SK-N-SH (cell line): Measurements from ENCODE around the gene MVB12A. TPM values are rescaled to one million over a fixed set of nuclear protein-coding genes. Genes with fewer than 3 reads are reported as not detected.

ENCODE experiments used
- CTCF ChIA-PET: fragments of 300-600, 350-600 bp; formaldehyde crosslinking; extraction: SDS; loops from one replicate; lab custom pipeline; 2021; lab: Yijun Ruan, JAX
- POLR2A ChIA-PET: fragments of 350-600 bp; sonication (Branson Sonifier 250); formaldehyde crosslinking; extraction: SDS; loops from one replicate; lab custom pipeline; 2020; ENCODE audit warnings: antibody characterized with exemption, inconsistent platforms; lab: Yijun Ruan, JAX
- DNase-seq: peaks from one replicate; pipeline ENCODE4 v3.0.0; 2012
- H2AFZ ChIP-seq: fragments of 200-600 bp; sonication (generic); 2 replicates; pipeline ENCODE4 v1.8.1; 2016; ENCODE audit warnings: antibody characterized with exemption, mild to moderate bottlenecking, low read depth
- H3F3A ChIP-seq: fragments of 200-600 bp; sonication (generic); replicated peaks from 2 replicates; pipeline ENCODE3; 2016; ENCODE audit warnings: antibody characterized with exemption, mild to moderate bottlenecking; ENCODE audit not compliant: insufficient read depth
- H3K27ac ChIP-seq, 2 experiments: fragments of 200-500 bp in 1 of 2; fragments of 200-600 bp in 1 of 2; sonication (Bioruptor generic) in 1 of 2; sonication (generic), shearing (Covaris generic) in 1 of 2; 2 replicates each; pipeline versions ENCODE4 v1.5.1 to v1.6.1; 2014 to 2016; ENCODE audit warnings: low read depth in 2 of 2, inconsistent platforms in 1 of 2, low read length in 1 of 2, mild to moderate bottlenecking in 1 of 2, mixed read lengths in 1 of 2
- H3K27me3 ChIP-seq: fragments of 200-600 bp; sonication (generic), shearing (Covaris generic); 2 replicates; pipeline ENCODE4 v1.6.1; 2016; ENCODE audit warnings: mixed run types; ENCODE audit not compliant: insufficient read depth
- H3K36me3 ChIP-seq, 2 experiments: fragments of 200-500 bp in 1 of 2; fragments of 200-600 bp in 1 of 2; sonication (Bioruptor generic) in 1 of 2; sonication (generic) in 1 of 2; replicated peaks in 1 of 2; 2 replicates each; pipeline versions ENCODE3 to v1.5.1; 2014 to 2016; ENCODE audit warnings: low read length in 1 of 2, mild to moderate bottlenecking in 1 of 2; ENCODE audit not compliant: insufficient read depth in 2 of 2, control insufficient read depth in 1 of 2
- H3K4me1 ChIP-seq, 2 experiments: fragments of 200-500 bp in 1 of 2; fragments of 200-600 bp in 1 of 2; sonication (Bioruptor generic) in 1 of 2; sonication (generic), shearing (Covaris generic) in 1 of 2; 2 replicates each; pipeline versions ENCODE4 v1.5.1 to v1.6.1; 2014 to 2016; ENCODE audit warnings: low read depth in 1 of 2, low read length in 1 of 2, mixed run types in 1 of 2; ENCODE audit not compliant: insufficient read depth in 2 of 2, control insufficient read depth in 1 of 2
- H3K4me2 ChIP-seq: fragments of 200-600 bp; sonication (generic), shearing (Covaris generic); 2 replicates; pipeline ENCODE4 v1.6.1; 2017; ENCODE audit warnings: mixed run types
- H3K4me3 ChIP-seq, 2 experiments: fragments of 200-500 bp in 1 of 2; fragments of 200-600 bp in 1 of 2; sonication (Bioruptor generic) in 1 of 2; sonication (generic), shearing (Covaris generic) in 1 of 2; 2 replicates each; pipeline versions ENCODE4 v1.5.1 to v1.8.1; 2014 to 2016; ENCODE audit warnings: low read depth in 2 of 2, inconsistent platforms in 1 of 2, low read length in 1 of 2, mild to moderate bottlenecking in 1 of 2, mixed read lengths in 1 of 2, moderate library complexity in 1 of 2
- H3K79me2 ChIP-seq: fragments of 200-600 bp; sonication (generic); 2 replicates; pipeline ENCODE4 v1.8.1; 2017; ENCODE audit warnings: mild to moderate bottlenecking; ENCODE audit not compliant: insufficient read depth
- H3K9ac ChIP-seq: fragments of 200-600 bp; sonication (generic); 2 replicates; pipeline ENCODE4 v1.6.1; 2017; ENCODE audit warnings: mixed run types
- H3K9me2 ChIP-seq: fragments of 200-600 bp; sonication (generic); 2 replicates; pipeline ENCODE4 v1.6.1; 2017; ENCODE audit warnings: mixed run types
- H3K9me3 ChIP-seq: fragments of 200-600 bp; sonication (generic); 2 replicates; pipeline ENCODE4 v1.6.1; 2017; ENCODE audit warnings: mixed run types, mild to moderate bottlenecking, moderate library complexity
- H4K20me1 ChIP-seq: fragments of 200-600 bp; sonication (generic); 2 replicates; pipeline ENCODE4 v1.6.1; 2017; ENCODE audit warnings: mild to moderate bottlenecking, mixed run types; ENCODE audit not compliant: insufficient read depth
- EP300 ChIP-seq, 2 experiments: IDR thresholded peaks; 2 replicates each; pipeline versions ENCODE4 v1.4.0 to v1.6.1; 2012; ENCODE audit warnings: borderline replicate concordance in 1 of 2, low read depth in 1 of 2, low read length in 1 of 2
- EZH2phosphoT487 ChIP-seq: fragments of 200-600 bp; sonication (generic); IDR thresholded peaks from 2 replicates; pipeline ENCODE4 v1.6.1; 2017; ENCODE audit warnings: low read depth, mixed run types, mild to moderate bottlenecking, antibody characterized with exemption, moderate library complexity, borderline replicate concordance
- FOSL2 ChIP-seq: IDR thresholded peaks from 2 replicates; pipeline ENCODE4 v1.4.0; 2012; ENCODE audit warnings: low read depth, mild to moderate bottlenecking, moderate library complexity, borderline replicate concordance
- JUND ChIP-seq: IDR thresholded peaks from 2 replicates; pipeline ENCODE4 v1.4.0; 2012
- MEF2A ChIP-seq: IDR thresholded peaks from 2 replicates; pipeline ENCODE4 v1.4.0; 2012; ENCODE audit warnings: low read depth, borderline replicate concordance
- POLR2AphosphoS5 ChIP-seq: IDR thresholded peaks from 2 replicates; pipeline ENCODE4 v1.6.1; 2012; ENCODE audit warnings: low read depth, low read length
- RAD21 ChIP-seq: IDR thresholded peaks from 2 replicates; pipeline ENCODE4 v1.6.1; 2012; ENCODE audit warnings: mild to moderate bottlenecking, low read length
- RCOR1 ChIP-seq: fragments of 150-350 bp; IDR thresholded peaks from 2 replicates; pipeline ENCODE4 v1.6.1; 2017; ENCODE audit warnings: antibody characterized with exemption, low read length
- SIN3A ChIP-seq: IDR thresholded peaks from 2 replicates; pipeline ENCODE4 v1.6.1; 2012; ENCODE audit warnings: low read depth, mild to moderate bottlenecking, low read length, moderate library complexity, borderline replicate concordance
- SMC3 ChIP-seq: IDR thresholded peaks from 2 replicates; pipeline ENCODE4 v1.6.1; 2012; ENCODE audit warnings: low read depth, low read length, improper control_type of control experiment
- TAF1 ChIP-seq: IDR thresholded peaks from 2 replicates; pipeline ENCODE4 v1.6.1; 2012; ENCODE audit warnings: low read depth, mild to moderate bottlenecking, low read length, moderate library complexity, borderline replicate concordance
- TCF12 ChIP-seq: IDR thresholded peaks from 2 replicates; pipeline ENCODE4 v1.4.0; 2012
- WGBS: methylation state at CpG from one replicate; pipeline ENCODE4 v1.1.6; 2017; ENCODE audit warnings: low lambda C conversion rate; 5-methylcytosine and 5-hydroxymethylcytosine counted together
- polyA plus RNA-seq, 3 experiments: library from polyadenylated mRNA; depleted of rRNA; stranded (reverse); fragments of >200 nt; gene quantifications; 2 replicates each; pipeline ENCODE4 v1.2.3, GENCODE V29; 2012
- TF ChIP-seq, protein P1 (sequence below): fragments of 200-600 bp; sonication (generic); IDR thresholded peaks from 2 replicates; pipeline ENCODE4 v1.6.1; 2017; ENCODE audit warnings: antibody characterized with exemption, mild to moderate bottlenecking, moderate library complexity
- TF ChIP-seq, protein P2 (sequence below): IDR thresholded peaks from 2 replicates; pipeline ENCODE4 v1.6.1; 2012; ENCODE audit warnings: mild to moderate bottlenecking, low read depth, low read length, moderate library complexity

MVB12A gene
- polyA plus RNA-seq, 1 of the 3 experiments (the other 2 are of a cell fraction) = 63.9 TPM

DNA sequence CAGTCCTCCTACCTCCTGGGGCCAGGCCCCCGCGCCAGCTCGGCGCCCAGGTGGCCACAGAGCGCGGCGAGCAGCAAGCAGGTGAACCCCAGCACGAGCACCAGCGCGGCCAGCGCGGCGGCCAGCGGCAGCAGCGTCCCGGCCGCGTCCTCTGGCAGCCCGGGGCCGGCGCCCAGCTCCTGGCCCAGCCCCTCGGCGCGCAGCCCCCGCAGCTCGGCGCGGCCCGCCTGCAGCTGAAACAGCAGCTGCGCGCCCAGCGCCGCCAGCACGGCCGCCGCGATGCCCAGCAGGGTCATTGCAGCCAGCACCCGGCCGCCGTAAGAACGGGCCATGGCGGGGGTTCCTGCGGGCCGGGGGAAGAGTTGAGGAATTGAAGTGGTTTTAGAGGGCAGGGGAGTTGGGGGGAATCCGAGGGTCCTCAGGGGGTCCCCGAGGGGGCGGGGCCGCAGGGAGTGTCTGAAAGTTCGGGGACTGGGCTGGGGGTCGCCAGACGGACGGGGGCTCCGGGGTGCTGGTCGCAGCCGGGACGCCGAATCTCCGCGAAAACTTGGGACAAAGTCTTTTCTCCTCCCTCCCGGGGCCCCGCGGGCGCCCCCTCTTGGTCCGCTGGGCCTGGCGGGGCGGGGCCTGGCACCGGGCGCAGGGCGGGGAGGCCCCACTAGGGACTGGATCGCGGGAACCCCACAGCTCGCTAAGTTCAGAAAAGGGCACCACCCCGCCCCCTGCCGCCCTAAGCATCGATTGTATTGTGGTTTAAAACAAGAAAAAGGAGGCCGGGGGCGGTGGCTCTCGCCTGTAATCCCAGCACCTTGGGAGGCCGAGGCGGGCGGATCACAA is 28.5 kb downstream of the MVB12A start, which contains the start of gene TMEM221:
Gene TMEM221 (minus strand): TSS at position 538 of the 837 bp plus-strand sequence. CDS start 206 bp downstream, at position 332.
- peak within 1 kb of the TSS; percentile 72; the same call in 1 of the 2 replicates for H2AFZ ChIP-seq
- H3F3A ChIP-seq = no peaks in the 10 kb centered on the region
- no peaks in the 10 kb centered on the region for H3K9me2 ChIP-seq
- no peak within 1 kb of the TSS for H3K9ac ChIP-seq
- H3K27ac ChIP-seq = no peak within 1 kb of the TSS
- H4K20me1 ChIP-seq = no peaks in the 10 kb centered on the region
- 0 out of 2 replicates have a peak, but pooled peaks have one; percentile 18 for TF ChIP-seq SMC3
- TF ChIP-seq, protein P1, sequence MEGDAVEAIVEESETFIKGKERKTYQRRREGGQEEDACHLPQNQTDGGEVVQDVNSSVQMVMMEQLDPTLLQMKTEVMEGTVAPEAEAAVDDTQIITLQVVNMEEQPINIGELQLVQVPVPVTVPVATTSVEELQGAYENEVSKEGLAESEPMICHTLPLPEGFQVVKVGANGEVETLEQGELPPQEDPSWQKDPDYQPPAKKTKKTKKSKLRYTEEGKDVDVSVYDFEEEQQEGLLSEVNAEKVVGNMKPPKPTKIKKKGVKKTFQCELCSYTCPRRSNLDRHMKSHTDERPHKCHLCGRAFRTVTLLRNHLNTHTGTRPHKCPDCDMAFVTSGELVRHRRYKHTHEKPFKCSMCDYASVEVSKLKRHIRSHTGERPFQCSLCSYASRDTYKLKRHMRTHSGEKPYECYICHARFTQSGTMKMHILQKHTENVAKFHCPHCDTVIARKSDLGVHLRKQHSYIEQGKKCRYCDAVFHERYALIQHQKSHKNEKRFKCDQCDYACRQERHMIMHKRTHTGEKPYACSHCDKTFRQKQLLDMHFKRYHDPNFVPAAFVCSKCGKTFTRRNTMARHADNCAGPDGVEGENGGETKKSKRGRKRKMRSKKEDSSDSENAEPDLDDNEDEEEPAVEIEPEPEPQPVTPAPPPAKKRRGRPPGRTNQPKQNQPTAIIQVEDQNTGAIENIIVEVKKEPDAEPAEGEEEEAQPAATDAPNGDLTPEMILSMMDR = peak; percentile 65
- no peak for TF ChIP-seq SIN3A
- ChIA-PET POLR2A (interaction anchor here (1.0 to 1.4 kb wide), 2 partner anchors 9 to 16 kb away, joined by 3 read pairs; no protein-coding TSS in a partner anchor), CTCF (interaction anchor here (0.7 to 3.1 kb wide), 25 partner anchors 9 to 158 kb away, joined by 3 to 16 read pairs (median 4); partner anchors contain the start of genes CCDC194, MVB12A and NXNL1)
- no peaks in the 10 kb centered on the region for H3K27me3 ChIP-seq
- 6% methylated on average over 18 of the region's 81 CpGs for WGBS
- peak; percentile 86 for DNase-seq
- peak within 1 kb of the TSS; percentile 76 for H3K4me2 ChIP-seq
- peak within 1 kb of the TSS; percentile 41 to 50; a peak in 3 of 4 replicates for H3K4me3 ChIP-seq
- no peaks in the 10 kb centered on the region for H3K79me2 ChIP-seq
- no peaks in the 10 kb centered on the region; a peak in 1 of 4 replicates for H3K4me1 ChIP-seq
- no peaks in the 10 kb centered on the region for H3K9me3 ChIP-seq
- no peaks in the 10 kb centered on the region for H3K36me3 ChIP-seq

DNA sequence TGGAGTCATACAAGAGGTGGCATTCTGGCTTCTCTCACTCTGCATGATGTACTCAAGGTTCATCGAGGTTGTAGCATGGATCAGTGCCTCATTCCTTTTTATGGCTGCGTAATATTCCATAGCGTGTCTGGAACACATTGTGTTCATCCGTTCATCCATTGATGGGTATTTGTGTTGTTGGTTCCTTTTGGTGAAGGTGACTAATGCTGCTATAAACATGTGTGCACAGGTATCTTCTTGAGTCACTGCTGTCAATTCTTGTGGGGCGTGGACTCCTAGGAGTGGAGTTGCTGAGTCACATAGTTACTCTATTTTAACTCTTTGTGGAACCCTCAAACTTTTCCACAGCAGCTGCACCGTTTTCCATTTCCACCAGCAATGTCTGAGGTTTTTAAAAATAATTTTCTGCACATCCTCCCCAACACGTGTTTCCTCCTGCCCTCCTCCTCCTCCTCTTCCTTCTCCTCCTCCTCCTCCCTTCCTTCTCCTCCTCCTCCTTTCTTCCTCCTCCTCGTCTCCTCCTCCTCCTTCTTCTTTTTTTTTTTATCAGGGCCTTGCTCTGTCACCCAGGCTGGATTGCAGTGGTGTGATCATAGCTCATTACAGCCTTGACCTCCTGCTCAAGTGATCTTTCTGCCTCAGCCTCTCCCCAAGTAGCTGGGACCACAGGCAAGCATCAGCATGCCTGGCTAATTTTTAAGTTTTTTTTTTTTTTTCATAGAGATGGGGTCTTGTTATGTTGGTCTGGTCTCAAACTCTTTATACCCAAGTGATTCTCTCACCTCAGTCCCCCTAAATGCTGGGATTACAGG is 30.6 kb downstream of the MVB12A start:
- no peak overlapping the region for H3K4me3 ChIP-seq
- no peak for DNase-seq
- H3K79me2 ChIP-seq = no peaks in the 10 kb centered on the region
- no peaks in the 10 kb centered on the region for H3K9me3 ChIP-seq
- 39% methylated on average over 8 of the region's 8 CpGs for WGBS
- H3K9ac ChIP-seq = no peak overlapping the region
- no peaks in the 10 kb centered on the region for H4K20me1 ChIP-seq
- ChIA-PET POLR2A (no interaction called here), CTCF (interaction anchor here (1.2 to 3.1 kb wide), 3 partner anchors 15 to 31 kb away, joined by 3 to 16 read pairs (median 4); partner anchors contain the start of gene MVB12A)
- H2AFZ ChIP-seq = no peak overlapping the region
- no peak overlapping the region for H3K4me2 ChIP-seq
- no peaks in the 10 kb centered on the region; a peak in 1 of 4 replicates for H3K4me1 ChIP-seq
- no peak overlapping the region for H3K27ac ChIP-seq
- no peaks in the 10 kb centered on the region for H3K36me3 ChIP-seq
- no peaks in the 10 kb centered on the region for H3F3A ChIP-seq
- no peaks in the 10 kb centered on the region for H3K9me2 ChIP-seq
- peaks cover 14% of the 10 kb centered on the region for H3K27me3 ChIP-seq
- TF ChIP-seq EP300 (IDR thresholded peaks at IDR 0.05; ENCODE audit: borderline replicate concordance in 1 of 2, low read depth in 1 of 2, low read length in 1 of 2) (no peak), JUND (no peak), RCOR1 (no peak), TCF12 (no peak), RAD21 (no peak), MEF2A (no peak), EZH2phosphoT487 (no peak), SIN3A (no peak), FOSL2 (no peak), SMC3 (no peak), TAF1 (no peak), POLR2AphosphoS5 (no peak)
- TF ChIP-seq, protein P1 = no peak
- TF ChIP-seq, protein P2, sequence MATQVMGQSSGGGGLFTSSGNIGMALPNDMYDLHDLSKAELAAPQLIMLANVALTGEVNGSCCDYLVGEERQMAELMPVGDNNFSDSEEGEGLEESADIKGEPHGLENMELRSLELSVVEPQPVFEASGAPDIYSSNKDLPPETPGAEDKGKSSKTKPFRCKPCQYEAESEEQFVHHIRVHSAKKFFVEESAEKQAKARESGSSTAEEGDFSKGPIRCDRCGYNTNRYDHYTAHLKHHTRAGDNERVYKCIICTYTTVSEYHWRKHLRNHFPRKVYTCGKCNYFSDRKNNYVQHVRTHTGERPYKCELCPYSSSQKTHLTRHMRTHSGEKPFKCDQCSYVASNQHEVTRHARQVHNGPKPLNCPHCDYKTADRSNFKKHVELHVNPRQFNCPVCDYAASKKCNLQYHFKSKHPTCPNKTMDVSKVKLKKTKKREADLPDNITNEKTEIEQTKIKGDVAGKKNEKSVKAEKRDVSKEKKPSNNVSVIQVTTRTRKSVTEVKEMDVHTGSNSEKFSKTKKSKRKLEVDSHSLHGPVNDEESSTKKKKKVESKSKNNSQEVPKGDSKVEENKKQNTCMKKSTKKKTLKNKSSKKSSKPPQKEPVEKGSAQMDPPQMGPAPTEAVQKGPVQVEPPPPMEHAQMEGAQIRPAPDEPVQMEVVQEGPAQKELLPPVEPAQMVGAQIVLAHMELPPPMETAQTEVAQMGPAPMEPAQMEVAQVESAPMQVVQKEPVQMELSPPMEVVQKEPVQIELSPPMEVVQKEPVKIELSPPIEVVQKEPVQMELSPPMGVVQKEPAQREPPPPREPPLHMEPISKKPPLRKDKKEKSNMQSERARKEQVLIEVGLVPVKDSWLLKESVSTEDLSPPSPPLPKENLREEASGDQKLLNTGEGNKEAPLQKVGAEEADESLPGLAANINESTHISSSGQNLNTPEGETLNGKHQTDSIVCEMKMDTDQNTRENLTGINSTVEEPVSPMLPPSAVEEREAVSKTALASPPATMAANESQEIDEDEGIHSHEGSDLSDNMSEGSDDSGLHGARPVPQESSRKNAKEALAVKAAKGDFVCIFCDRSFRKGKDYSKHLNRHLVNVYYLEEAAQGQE = no peak
